ENCODE measurements around the gene CD82.
"Not testable (repeated sequence)": the region's sequence is repeated elsewhere in the genome, so short reads cannot be mapped to it uniquely, and the experiment has no call there.

GRCh38 chr11:44547534-44547933, 17.9 kb upstream of the CD82 start:
- TF ChIP-seq CTCF, POLR2A, EP300 (IDR thresholded peaks at IDR 0.05): not testable (repeated sequence)
